HG03469 (cell line): Measurements from ENCODE around the gene HAGH.

ENCODE experiments used
- ATAC-seq: cut with Tn5 transposase; IDR thresholded peaks from one replicate; pipeline ENCODE4 v1.9.1; 2021; ENCODE audit warnings: mild to moderate bottlenecking, moderate library complexity, moderate number of reproducible peaks; ENCODE audit not compliant: unreplicated experiment

The HAGH gene

DNA sequence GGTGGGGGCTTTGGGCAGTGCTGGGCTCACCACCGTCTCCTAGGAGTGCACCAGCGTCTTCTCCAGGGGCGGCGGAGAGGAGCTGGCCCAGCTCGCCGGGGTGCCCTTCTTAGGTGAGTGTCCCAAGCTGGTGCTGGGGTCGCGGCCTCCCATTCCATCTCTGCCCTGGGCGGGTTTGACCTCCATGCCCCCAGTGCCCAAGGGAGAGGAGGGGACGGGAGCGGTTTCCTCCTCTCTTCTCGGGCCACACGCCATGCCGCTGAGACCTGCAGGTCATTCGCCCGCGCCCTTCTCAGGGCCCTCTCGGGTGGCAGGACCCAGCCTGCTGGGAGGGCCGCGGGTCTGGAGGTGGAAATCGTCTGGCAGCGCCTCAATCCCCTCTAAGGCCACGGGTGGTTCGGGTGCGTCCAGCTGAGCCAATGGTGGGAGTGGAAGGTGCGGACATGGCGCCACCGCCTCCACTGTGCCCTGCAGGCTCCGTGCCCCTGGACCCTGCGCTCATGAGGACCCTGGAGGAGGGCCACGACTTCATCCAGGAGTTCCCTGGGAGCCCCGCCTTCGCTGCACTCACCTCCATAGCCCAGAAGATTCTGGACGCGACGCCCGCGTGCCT lies 38.4 kb downstream of the HAGH start:
- ATAC-seq: no peak

- ATAC-seq: no peak
These were observed 39.1 kb downstream of the HAGH start for GRCh38 chr16:1787322-1788094.

- ATAC-seq: no peak
These were observed 39.6 kb downstream of the HAGH start for GRCh38 chr16:1787056-1787321.

DNA sequence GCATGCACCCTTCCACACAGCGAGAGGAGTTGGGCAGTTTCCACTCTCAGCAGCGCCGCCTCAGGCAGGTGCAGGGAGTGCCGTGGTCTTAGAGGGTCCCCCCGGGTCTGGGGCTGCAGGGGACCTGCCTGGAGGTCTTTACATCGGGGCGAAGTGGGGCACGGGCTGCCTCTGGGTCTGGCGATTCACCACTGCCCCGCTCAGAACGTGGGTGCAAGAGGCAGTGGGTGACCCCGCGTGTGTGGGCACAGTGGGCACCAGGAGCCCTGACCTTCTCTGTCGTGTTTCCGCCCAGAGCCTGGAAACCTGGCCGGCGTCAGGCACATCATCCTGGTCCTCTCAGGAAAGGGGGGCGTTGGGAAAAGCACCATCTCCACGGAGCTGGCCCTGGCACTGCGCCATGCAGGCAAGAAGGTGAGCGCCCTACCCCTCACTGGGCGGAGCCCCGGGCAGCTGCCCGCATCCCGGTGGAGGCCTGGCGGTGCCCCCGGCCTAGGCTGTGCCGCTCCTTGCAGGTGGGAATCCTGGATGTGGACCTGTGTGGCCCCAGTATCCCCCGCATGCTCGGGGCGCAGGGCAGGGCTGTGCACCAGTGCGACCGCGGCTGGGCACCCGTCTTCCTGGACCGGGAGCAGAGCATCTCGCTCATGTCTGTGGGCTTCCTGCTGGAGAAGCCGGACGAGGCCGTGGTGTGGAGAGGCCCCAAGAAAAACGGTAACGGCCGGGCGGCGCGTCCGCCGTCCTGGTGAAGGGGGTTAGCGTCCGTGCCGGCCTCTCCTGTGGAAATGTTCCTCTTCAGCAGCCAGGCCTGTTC lies 40.2 kb downstream of the HAGH start:
- no peak for ATAC-seq

DNA sequence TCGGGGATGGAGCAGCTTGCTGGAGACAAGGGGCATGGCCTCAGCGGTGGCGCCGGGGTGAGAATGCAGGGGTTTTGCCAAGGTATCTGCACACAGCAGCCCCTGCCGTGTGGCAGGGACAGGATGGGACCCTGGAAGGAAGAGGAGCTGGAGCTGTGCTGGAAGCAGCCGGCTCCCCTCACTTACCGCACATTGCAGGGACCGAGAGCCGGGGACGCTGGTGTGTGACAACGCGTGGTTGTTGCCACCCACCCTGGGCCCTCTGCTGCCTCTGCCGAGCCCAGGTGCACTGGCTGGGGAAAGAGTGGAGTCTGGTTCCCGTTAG lies 40.8 kb downstream of the HAGH start:
- ATAC-seq: no peak

DNA sequence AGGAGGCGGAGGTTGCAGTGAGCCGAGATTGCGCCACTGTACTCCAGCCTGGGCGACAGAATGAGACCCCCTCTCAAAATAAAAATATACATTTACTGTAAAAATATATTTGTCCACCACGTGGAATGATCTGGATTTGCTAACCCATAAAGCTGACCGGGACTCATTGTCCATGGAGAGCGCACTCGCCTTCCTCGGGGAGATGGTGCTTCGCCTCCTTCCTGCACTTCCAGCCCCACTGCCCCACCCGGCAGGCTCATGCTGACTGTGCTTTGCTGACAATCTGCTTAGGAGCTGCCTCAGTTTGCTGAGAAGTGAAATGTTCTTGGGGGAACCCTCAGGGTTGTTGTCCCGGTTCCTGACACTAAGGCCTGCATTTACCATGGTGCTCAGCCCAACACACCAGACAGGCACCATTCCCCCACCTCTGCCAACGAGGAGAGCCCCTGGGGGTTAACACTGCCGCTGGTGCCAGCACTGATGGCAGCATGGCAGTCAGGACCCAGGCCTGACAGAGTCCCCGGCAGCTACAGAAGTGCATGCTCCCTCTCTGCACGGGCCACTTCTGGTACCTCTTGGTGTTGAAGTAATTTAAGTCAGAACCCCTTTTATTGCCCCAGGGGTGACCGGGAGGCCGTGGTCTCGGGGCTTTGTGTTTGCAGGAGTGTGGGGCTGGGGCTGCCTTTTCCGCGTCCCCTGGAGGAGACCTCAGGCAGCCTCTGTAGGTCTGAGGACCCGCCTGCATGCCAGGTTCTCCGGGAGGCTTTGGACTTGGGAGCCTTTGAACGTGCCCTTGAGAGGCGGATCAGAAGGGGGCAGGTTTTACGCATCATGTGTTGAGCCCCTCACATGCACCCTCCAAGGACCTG lies 41.4 kb downstream of the HAGH start:
- no peak for ATAC-seq

DNA sequence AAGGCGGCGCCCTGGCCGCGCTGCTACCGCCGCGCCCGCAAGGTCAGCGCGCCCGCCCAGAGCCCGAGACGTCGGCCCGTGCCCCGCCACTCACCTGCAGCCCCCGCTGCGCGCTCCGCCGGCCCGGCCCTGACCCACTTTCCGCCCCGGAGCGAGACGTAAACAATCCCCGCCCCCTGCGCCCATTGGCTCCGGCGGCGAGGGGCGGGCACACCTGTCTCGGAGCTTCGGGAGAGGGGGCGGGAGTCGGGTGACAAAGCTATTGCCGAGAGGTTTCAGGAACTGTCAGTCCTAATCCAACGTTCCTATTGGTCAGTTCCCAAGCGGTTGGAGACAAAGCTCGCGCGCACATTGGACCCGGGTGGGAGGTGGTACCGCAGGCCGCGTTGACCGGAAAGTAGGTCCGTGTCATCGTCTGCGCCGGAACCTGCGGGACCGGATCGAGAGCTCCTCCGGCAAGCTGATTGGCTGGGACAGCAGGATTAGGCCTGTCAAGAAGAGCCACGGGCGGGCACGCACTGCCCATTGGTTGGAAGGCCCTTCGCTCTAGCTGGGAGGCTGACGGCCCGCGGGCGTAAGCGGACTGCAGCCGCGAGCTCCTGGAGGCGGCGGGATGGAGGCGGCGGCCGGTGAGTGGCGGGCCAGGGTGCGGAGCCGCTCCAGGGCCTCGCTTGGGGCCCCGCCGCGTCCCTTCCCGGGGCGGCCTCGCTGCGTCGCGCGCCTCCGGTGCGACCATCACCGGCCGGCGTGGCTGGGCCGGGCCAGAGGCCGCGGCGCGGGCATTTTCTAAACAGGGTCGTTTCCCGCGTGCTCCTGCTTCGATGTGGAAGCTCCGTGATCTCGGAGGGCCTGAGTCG lies 44.0 kb downstream of the HAGH start, which contains the start of the genes NUBP2 and SPSB3:
Gene NUBP2, plus strand, starts transcription at position 553 of the 857 bp plus-strand sequence. Its CDS starts 61 bp downstream, at position 614.
Gene SPSB3, minus strand, starts transcription at position 164 of the 857 bp plus-strand sequence. CDS start 1,088 bp downstream, outside the sequence.
- ATAC-seq: peak; percentile 73

DNA sequence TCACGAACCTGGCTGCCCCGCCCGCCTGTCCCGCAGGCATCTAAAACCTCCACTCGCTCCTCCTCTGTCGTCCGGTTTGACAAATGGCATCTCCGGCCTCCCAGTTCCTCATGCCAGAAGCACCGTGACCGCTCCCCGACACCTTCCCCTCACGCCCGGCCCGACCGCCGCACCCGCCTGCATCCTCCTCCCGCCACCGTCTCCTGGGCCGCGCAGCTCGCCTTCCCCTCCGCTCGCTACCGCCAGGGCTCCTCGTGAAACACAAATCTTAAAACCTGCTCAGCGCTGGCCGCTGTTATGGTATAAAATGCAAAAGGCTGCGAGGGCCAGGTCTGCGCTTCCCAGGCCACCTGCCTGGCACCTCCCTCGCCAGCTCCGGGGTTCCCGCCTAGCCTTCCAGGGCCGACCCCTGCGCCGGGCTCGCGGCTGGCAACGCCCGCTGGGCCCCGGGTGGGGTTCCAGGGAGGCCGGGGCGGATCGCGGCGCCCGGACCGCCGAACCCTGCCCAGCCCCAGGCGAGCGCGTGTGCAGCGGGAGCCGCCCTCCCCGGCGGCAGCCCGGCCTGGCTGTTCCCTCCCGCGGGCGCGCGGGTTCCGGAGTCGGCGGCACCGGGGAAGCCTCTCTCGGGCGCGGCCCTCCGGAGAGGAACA lies 44.7 kb downstream of the HAGH start:
- ATAC-seq: peak; percentile 7

DNA sequence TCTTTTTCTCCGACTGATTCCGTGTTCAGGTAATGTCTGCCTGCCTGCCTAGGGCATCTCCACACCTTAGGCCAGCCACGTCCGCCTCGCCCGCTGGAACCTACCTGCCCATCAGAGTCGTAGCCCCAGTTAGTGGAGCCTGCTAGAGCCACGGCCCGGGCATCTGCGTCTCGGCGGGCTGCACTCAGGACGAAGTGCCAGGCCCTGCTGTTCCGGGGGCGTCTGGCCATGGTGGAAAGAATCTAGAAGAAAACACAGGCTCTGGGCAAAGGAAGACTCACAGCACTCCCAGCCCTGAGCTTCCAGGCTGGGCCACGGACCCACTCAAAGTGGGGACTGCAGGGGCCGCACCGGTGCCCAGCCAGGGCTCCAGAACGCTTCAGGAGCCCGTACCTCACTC lies 45.4 kb downstream of the HAGH start:
- ATAC-seq: no peak

DNA sequence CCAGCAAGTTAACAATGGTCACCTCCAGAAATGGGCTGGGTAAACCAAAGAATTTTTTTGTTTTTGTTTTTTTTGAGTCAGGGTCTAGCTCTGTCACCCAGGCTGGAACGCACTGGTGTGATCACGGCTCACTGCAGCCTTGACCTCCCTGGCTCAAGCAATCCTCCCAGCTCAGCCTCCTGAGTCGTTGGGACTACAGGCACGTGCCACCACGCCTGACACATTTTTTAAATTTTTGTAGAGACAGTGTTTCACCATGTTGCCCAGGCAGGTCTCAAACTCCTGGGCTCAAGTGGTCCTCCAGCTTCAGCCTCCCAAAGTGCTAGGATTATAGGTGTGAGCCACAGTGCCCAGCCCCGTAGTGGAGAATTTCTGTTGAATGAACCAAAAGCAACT lies 46.0 kb downstream of the HAGH start:
- ATAC-seq: no peak

DNA sequence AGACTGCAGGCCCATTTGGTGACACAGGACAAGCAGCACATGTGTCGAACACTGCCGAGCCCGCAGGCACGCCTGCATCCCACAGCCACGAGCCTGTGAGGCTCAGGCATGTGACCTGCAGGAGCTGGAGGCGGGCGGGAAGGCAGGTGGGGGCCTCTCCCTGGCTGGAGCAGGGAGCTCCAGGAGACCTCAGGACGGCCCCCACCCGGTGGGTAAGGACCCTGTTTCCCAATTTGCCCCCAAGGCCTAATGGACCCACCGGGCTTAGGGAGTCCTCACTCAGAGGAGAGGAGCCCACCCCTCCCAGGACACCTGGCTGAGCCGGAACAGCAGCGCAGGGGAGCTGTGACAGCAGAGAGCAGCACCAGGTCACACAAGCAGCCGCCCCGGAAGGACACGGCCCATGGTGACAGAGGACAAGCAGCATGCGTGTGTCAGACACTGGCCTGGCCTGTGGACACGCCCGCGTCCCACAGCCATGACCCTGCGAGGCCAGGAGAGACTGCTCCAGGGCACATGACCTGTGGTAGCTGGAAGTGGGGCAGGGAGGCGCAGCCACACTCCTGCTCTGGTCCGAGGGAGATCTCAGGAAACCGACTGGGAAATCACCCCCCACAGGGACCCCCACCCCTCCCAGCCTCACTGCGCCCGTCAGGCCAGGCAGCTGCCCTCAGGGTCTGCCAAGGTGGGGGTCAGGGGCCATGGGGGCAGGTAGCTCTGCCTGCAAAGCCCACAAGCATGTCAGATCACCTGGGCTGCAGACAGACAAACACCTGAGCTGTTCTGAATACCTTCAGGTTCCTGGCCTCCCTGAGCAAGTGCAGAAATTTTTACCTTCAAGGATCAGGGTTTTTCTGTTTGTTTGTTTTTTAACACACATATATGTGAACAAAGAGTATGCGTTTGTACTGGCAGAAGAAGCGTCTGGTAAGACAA lies 46.6 kb downstream of the HAGH start:
- ATAC-seq: no peak

GRCh38 chr16:1779234-1779701 lies 47.4 kb downstream of the HAGH start:
- no peak for ATAC-seq

DNA sequence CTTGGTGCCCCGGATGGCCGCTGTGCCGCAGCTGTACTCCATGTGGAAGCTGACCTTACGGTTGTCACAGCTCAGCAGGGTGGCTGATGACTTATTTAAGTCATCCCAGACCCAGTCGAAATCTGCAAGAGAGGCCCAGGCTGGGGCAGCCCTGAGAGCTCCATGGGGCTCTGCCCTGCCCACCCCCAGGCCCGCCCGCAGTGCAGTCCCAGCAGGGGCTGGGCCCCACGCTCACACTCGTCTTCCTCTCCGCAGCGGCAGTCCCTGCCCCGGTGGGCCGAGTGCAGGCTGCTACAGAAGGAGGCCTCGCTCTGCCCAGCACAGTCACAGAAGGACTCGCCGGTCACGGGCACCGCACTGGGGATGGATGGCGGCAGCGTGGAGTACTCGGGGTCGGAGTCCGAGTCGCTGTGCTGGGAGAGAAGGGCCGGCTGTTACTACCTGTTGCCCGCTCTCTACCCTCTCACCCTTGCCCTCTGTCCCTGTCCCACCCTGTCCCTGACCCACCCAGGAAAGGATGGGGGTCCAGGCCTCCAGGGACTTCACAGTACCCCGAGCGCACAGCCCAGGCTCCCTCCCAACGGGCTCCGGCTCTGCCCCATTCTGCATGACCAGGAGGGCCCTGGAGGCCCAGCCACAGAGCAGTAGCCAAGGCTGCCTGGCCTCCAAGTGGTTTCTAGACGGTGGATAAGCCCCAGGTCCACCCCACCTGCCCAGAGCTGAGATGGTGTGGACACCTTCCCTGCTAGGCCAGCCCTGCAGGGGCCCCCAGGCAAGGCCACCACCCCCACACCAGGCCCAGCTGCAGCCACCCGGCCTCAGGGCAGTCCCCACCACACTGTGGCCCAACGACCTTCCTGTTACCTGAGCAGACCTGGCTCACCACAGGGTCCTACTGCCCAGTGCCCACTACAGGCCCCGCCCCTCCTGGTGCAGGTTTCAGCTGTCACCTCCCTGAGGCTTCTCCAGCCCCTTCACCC lies 48.1 kb downstream of the HAGH start:
- no peak for ATAC-seq

GRCh38 chr16:1777375-1778199 lies 49.0 kb downstream of the HAGH start:
- no peak for ATAC-seq

- ATAC-seq: no peak
These were observed 49.6 kb downstream of the HAGH start for GRCh38 chr16:1776991-1777374.

GRCh38 chr16:1776672-1776955 lies 50.0 kb downstream of the HAGH start:
- ATAC-seq: no peak
